ENCODE data around the gene KCTD2.
"Not testable (repeated sequence)": the region's sequence is repeated elsewhere in the genome, so short reads cannot be mapped to it uniquely, and the experiment has no call there.

KCTD2 gene

GRCh38 chr17:75020331-75021110, 26.5 kb upstream of the KCTD2 start:
- DNase-seq (ENCODE audit: low read depth), result no peak

- DNase-seq (ENCODE audit: low read depth), result no peak
Observed at GRCh38 chr17:75024686-75025397, 22.2 kb upstream of the KCTD2 start.

- DNase-seq (ENCODE audit: low read depth), result not testable (repeated sequence)
Observed at GRCh38 chr17:75025398-75025734, 21.7 kb upstream of the KCTD2 start.

GRCh38 chr17:75026650-75027049, 20.4 kb upstream of the KCTD2 start:
- not testable (repeated sequence) for DNase-seq (ENCODE audit: low read depth)

GRCh38 chr17:75030161-75030560, 16.9 kb upstream of the KCTD2 start:
- no peak for DNase-seq (ENCODE audit: low read depth)

- peak; percentile 49 for DNase-seq (ENCODE audit: low read depth)
Observed at GRCh38 chr17:75031972-75032719, 14.9 kb upstream of the KCTD2 start.

- DNase-seq (ENCODE audit: low read depth), result no peak
Observed at GRCh38 chr17:75032720-75033280, 14.2 kb upstream of the KCTD2 start.

GRCh38 chr17:75033346-75034235, 13.4 kb upstream of the KCTD2 start:
- peak; percentile 77 for DNase-seq (ENCODE audit: low read depth)

GRCh38 chr17:75034236-75034908, 12.7 kb upstream of the KCTD2 start:
- DNase-seq (ENCODE audit: low read depth), result peak; percentile 74

GRCh38 chr17:75036643-75037268, 10.3 kb upstream of the KCTD2 start:
- peak; percentile 74 for DNase-seq (ENCODE audit: low read depth)

- DNase-seq (ENCODE audit: low read depth), result no peak
Observed at GRCh38 chr17:75039238-75039637, 7.8 kb upstream of the KCTD2 start.

- no peak for DNase-seq (ENCODE audit: low read depth)
Observed at GRCh38 chr17:75041656-75042280, 5.3 kb upstream of the KCTD2 start.

GRCh38 chr17:75043789-75044188, 3.2 kb upstream of the KCTD2 start:
- not testable (repeated sequence) for DNase-seq (ENCODE audit: low read depth)

- DNase-seq (ENCODE audit: low read depth), result no peak
Observed at GRCh38 chr17:75044716-75045115, 2.3 kb upstream of the KCTD2 start.

GRCh38 chr17:75045946-75046406, 1.0 kb upstream of the KCTD2 start:
- not testable (repeated sequence) for DNase-seq (ENCODE audit: low read depth)

- DNase-seq (ENCODE audit: low read depth), result peak; percentile 21
Observed at GRCh38 chr17:75047398-75048098, 523 bp downstream of the KCTD2 start.

- DNase-seq (ENCODE audit: low read depth), result no peak
Observed at GRCh38 chr17:75048249-75048878, 1.3 kb downstream of the KCTD2 start.

- no peak for DNase-seq (ENCODE audit: low read depth)
Observed at GRCh38 chr17:75049057-75049456, 2.0 kb downstream of the KCTD2 start.

- DNase-seq (ENCODE audit: low read depth), result no peak
Observed at GRCh38 chr17:75049706-75050105, 2.7 kb downstream of the KCTD2 start.
